ENCODE measurements around the gene CFAP206.
"Not testable (repeated sequence)": the region's sequence is repeated elsewhere in the genome, so short reads cannot be mapped to it uniquely, and the experiment has no call there.

The CFAP206 gene

DNA sequence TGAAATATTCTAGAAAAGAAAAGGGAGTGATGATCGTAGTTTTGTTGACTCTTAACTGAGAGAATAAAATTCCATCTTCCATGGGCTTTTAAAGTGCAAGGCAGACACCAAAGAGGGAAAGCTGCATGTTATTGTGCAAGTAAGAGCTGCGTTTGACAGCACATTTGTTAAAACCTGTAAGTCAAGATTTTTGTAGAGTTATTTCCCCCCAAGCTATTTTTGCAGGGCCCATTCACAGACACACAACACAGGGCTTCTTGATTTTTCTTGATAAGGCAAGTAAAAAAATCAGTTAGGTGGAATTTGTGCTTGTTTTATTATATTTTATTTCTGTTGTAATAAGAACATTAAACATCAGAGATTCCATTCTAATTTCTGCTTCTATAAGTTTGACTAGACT, 13.8 kb downstream of the CFAP206 start:
- DNase-seq, result no peak

DNA sequence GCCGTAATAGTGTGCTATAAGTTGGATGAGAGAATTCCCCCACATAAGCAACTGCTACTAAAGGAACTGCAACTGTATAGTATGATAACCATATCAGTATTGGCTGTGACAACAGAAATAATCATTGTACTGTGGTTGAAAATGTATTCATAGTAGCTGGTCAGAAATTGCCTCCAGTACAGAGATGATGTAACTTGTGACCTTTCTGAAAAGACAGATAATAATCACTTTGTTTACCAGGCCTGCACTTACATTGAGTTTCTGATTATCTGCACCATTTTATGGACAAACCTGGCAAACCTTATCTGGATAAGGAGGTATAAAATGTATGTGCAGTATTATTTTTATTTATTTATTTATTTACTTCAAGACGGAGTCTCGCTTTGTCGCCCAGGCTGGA, 19.0 kb downstream of the CFAP206 start:
- DNase-seq, result no peak

DNA sequence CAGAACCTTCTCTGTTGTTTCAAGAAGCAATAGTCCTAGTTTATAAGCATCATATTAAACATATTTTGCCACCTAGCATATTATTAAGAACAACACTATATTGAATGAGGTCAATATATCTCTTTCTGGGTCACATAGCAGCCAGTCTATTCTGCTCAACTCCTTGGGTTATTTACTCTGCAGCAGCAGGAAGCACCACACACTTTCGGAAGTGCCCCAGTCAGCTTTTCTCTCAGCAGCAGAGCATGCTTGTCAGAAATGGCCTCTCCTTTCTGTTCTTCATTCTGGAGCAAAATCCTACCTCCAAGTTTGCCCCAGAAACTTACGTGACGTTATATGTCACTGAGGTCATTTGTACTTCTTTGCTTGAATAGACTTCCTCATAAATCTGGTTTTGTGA, 22.7 kb downstream of the CFAP206 start:
- no peak for DNase-seq

DNA sequence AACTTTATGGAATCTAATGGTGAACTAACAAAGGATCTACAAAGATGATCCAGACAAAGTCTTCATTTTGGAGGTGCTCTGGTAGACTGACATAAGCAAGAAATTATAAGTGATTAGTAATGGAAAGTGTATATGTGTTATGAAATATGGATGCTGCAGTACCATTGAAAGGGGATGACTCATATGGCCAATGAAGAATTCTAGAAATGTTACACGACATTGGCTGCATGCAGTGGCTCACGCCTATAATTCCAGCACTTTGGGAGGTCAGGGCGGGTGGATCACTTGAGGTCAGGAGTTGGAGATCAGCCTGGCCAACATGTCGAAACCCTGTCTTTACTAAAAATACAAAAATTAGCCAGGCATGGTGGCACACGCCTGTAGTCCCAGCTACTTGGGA, 23.5 kb downstream of the CFAP206 start:
- DNase-seq, result no peak

DNA sequence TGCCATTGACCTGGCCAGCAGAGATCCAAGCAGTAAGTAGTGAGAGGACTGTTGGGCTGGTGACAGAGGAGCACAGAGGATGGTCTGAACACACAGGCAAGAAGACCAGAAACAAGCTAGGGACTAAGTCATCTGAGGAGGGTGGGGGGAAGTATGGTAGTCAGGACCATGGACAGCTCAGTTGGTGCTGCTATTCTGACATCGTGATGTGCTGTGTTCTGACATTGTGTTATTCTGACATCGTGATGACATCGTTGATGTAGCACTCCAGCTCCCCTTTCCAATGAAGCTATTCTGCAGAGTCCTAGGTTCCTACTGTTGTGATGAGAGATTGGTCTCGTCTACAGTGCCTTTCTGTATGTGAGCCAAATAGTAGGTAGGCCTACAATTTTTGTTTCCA, 28.7 kb downstream of the CFAP206 start:
- DNase-seq, result no peak

DNA sequence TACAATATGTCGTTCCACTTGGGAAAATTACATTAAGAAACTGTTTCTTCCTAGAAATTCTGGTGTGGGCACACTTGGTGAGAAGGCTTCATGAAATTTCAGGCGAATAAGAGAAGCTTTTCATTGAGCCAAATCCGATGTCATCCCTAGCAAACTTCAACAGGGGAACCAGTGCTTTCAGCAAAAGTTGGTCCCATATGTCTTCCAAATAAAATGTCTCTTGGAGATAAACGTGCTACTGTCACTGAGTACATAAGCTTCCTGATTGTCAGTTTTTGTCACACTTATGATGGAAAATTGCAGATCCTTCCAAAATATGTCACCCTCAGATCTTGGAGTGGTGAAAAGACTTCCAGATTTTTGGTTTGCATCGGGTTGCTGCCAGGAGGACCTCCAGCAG, 33.9 kb downstream of the CFAP206 start:
- DNase-seq, result no peak

DNA sequence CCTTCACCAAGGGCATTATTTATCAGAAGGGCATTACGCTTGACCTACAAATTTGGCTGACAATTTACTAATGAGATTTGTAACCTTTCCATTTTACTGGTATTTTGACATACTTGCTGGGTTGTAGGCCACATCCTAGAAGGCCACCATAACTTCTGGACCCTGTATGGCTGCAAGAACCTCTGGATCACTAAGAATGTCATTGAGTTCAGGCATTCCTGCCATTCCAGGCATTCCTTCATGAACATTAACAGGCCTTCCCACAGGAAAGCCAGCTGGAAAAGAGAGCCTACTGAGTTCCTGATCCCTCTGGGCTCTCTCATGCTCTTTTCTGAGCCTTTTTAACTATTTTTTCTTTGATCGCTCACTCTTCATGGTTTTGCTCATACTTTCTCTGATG, 36.6 kb downstream of the CFAP206 start:
- DNase-seq, result no peak

DNA sequence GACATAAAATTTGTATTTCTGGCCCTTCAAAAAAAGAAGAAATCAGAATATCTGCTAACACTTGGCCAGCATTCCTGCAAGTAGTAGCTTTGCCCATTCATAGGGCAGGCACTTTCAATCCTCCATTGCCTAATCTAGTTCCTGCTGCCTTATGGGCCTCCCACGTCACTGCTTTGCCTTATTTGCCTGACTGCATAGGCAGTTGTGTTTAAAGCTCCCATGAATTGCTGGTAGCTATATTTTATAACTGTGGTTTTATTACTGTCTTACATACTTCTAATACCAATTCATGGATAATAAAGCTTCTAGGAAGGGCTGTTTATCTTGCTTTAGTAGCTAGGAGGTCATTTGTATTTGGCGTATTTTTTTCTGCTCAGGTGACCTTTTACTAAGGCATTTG, 57.3 kb downstream of the CFAP206 start:
- DNase-seq, result no peak

DNA sequence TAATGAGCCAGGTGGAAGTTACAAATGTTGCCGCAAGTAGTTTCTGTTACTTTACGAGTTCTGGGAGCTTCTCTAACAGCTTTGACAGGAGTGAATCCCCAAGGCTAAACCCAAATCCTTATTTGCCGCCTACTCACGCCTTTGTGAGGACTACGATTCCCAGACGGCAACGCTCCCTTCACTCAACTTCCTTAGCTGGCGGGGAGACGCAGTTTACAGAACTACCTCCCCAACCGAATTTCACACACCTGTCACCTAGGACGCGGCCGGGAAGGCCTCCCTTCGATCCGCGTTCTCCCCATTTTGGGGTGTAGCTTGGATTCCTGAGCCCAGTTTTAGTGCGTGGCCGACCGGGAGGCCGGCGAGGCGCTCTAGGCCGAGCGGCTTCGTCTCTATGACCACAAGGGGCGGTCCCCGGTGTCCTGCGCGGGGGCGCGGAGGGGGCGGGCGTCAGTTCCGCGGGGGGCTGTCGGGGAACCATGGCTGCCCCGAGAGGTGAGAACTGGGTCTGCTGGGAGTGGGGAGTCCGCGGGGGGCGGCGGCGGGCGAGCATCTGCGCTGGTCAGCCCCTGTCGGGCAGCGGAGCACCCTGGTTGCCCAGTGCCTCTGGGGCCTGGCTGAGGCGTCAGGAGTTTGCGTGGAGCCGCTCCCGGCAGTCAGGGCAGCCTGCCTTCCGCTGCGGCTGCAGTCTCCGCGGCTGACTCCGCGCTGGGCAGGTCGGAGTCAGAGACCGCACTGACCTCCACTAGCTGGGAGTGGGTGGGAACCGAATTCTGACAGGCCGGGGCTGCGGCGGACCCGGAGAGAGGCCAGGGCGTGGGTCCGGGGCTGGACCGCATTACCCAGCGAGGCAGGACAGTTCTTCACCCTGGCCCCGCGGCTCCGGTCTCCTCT, 65.0 kb downstream of the CFAP206 start, which contains the start of gene SLC35A1:
SLC35A1 (plus strand) TSS at position 450 of the 894 bp plus-strand sequence; CDS start at position 480, 30 bp downstream.
- peak; percentile 89 for DNase-seq

DNA sequence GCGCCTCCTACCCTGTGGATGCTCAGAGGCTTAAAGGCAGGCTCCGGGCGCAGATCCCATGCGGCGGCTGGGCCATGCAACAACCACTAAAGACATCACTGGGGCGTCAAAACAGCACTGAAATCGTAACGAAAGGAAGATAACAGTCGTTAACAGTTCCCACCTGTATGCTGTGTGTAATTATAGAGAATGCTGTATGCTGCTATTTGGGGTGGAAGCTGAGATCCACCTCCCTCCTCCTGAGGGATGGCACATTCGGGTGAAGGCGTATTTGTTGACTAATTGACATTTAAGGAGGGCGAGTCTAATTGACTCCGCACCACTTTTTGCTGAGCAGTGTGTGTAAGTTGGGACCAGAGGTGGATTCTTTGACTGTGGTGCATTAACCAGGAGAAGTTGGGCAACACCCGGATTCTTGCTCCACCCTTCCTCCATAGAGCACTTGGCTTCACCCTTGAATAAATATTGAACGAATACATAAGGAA, 65.7 kb downstream of the CFAP206 start:
- peak; percentile 14 for DNase-seq

DNA sequence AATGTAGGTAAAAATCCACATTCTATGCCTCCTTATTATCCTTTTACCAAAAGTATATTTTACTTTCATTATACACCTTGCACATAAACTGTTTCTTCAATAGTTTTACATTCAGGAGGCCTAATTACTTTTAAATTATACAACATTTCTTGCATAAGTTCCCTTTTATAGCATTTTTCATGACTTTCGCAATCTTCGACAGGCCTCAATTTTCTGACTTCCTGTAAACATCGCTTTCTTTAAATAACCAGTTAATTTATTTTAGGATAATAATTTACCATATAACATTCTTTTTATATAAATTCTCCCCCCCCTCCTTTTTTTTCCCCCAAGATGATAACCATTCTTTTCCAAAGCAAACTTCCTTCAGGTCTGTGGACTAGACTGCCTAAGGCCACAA, 74.2 kb downstream of the CFAP206 start:
- DNase-seq, result no peak

DNA sequence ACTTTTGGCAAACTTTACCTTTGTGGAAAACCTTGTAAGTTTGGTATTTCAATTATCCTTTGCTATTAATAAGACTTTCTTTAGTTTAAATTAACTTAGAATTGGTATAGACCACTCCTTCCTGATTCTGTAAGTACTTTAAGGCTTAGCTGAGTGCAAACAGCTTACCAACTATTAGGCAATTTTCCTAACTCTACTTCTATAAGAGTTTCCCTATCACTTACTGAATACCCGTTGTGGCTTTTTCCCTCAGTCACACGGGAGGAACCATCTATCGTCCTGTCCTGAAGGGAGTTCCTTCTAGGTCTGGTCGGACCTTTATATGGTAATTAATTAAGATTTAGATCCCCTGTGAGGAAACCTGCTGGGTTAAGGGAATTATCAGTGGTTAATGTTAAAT, 74.6 kb downstream of the CFAP206 start:
- DNase-seq, result no peak

DNA sequence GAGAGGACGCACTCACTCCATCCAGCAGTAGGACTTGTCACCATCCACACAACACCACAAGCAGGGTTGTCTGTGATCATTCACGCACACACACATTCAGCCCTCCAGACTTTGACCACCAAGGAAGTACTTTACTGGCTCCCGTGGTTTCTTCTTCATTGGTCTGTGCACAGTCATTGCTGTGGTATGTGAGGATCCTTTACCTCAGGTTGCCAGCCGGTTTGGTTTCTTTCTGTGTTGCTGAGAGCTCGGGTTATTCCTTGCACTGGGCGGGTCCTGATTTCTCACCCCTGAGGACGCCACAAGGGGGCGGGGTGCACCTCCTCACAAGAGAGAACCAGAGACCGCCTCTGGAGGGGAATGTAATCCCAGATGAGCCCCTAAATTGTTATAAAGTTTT, 76.2 kb downstream of the CFAP206 start:
- no peak for DNase-seq

DNA sequence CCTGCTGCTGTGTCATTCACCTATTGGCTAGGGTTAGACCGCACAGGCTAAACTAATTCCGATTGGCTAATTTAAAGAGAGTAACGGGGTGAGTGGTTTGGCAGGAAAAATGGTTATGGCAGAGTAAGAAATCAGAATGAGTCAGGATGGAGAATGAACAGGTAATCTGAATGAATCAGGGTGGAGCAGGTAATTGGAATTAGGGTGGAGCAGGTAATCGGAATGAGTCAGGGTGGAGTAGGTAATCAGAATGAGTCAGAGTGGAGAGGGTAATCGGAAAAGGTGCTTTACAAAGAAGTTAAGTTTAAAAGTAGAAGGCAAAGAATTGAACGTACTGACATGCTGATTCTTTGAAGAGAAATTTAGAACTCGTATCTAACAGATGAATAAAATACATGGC, 76.7 kb downstream of the CFAP206 start:
- no peak for DNase-seq

DNA sequence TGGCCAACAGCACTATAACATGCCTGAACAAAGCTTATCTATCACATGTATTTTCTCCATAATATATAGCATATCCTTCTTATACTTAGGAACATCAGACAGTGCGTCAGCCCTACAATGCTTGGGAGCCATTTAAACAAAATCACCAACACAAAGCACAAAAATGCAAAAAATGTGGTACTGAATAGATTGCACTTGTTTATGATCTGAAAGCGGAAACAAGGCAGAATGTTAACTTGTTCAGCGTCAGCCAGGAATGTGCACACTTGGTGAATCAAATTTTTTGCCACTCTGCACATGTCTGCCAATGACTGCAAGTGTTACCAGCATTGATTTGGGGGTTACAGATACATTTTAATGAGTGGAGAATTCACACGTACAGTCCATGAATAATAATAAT, 79.8 kb downstream of the CFAP206 start:
- no peak for DNase-seq

DNA sequence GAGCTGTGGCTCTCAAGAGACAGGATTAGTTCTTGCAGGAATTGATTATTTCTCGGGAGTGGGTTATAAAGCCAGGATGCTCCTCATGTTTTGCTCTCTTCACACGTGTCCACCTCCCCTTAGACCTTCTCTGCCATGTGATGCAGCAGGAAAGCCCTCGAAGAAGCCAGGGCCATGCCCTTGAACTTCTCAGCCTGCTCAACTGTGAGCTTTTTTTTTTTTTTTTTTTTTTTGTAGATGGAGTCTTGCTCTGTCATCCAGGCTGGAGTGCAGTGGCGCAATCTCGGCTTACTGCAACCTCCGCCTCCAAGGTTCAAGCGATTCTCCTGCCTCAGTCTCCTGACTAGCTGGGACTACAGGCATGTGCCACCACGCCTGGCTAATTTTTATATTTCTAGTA, 81.6 kb downstream of the CFAP206 start:
- not testable (repeated sequence) for DNase-seq

DNA sequence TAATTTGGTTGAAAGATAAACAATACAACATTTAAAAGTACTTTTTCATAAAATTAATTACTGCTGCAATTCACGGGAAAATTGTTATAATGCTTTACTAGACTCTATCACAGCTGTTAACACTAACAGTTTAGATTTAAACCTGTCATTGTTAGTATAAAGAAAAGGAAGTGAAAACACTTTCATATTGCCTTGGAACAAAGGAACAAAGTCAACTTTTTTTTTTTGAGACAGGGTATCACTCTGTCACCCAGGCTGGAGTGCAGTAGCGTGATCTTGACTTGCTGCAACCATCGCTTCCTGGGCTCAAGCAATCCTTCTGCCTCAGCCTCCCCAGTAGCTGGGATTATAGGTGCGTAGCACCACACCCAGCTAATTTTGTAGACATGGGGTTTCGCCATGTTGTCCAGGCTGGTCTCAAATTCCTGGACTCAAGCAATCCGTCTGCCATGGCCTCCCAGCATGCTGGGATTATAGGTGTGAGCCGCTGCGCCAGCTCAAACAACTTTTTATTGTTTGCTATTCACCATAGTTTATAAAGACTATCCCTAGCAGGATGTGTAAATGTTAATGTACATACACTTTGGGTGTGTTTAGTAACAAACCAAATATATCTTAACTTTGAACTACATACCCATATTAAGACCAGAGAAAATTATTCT, 87.1 kb downstream of the CFAP206 start:
- DNase-seq, result no peak

DNA sequence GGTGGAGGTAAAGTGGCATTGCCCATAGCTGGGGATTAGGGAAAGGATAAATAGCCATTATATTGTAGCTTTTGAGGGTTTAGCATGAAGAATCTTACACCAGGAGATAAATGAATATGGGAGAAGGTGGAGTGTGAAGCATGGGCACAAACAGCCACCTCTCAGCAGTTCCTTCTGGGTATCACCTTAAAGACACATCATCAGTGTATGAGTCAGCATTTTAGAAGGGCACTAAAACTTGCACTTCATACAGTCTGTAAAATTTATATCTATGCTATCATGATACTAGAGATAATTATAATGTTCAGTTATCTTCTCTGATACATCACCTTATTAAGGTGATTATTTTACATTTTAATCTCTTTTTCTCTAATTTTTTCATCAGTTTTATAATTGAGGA, 90.3 kb downstream of the CFAP206 start:
- DNase-seq, result no peak

DNA sequence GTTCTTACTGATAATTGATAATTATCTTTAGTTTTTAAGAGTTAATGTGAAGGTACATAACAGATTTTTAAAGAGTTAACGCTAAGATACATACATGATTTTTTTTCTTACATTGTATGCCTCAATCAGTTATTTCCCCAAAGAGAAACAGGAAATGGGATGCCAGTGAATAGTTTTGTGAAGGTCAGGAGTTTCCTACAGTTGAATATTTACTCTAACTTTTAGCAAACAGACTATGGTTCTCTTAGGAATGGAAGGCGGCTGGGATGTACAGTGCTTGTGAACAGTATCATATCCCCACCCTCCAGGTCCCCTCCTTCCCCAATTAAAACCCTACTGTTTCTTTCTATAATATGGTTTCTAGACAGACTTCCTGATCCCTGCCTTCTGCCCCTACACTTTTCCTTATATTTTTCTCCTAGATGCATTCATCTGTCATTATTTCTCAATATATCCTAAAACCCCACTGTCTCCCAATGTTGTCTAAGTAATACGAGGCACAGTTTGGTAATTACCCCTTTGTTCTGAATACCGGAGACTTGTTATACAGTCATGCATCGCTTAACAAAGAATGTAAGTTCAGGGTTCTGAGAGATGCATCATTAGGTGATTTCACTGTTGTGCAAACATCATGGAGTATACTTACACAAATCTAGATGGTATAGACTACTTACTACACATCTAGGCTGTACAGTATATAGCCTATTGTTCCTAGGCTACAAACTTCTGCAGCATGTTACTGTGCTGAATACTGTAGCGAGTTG, 94.2 kb downstream of the CFAP206 start:
- DNase-seq, result no peak

DNA sequence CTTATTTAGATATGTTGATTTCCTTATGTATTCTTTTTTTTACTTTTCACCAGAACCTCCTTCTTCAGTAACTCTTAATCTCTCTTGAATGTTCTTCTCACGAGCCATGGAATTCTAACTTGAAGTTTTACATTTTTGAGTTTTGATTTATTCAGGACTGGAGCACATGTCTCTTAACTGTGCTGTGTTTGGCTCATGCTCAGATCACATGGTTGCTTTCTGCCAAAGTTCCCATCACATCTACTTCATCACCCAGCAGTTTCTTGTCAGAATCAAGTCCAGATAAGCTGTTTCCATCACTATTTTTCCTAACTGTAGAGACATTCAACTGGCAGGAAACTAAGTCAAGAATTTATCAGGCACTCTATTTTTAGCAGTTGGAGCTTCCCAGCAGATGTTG, 96.7 kb downstream of the CFAP206 start:
- no peak for DNase-seq

All from NCI-H345 (cell line).